Lower leg skin (tissue), 4 donors: ENCODE results near the gene HACD4. TPM values are rescaled to one million over a fixed set of nuclear protein-coding genes. Genes with fewer than 3 reads are reported as not detected.

Experiments
- DNase-seq, 2 donors: peaks; one replicate each; pipeline ENCODE4 v3.0.0-alpha.2; 2019; ENCODE audit warnings: low spot score in 2 of 2
- H3K4me3 ChIP-seq: fragments of 200-600 bp; sonication (generic); 2 replicates; pipeline ENCODE4 v1.5.1; 2017; ENCODE audit warnings: mild to moderate bottlenecking, low read depth; ENCODE audit not compliant: poor library complexity, severe bottlenecking
- POLR2A ChIP-seq, 2 donors: fragments of 450-650 bp; IDR thresholded peaks; one replicate each; pipeline ENCODE4 v1.6.1; 2016 to 2017; ENCODE audit warnings: antibody characterized with exemption in 2 of 2, mild to moderate bottlenecking in 1 of 2, moderate library complexity in 1 of 2
- WGBS, 2 donors: methylation state at CpG; one replicate each; pipeline ENCODE4 v1.1.5; 2018; 5-methylcytosine and 5-hydroxymethylcytosine counted together
- intact Hi-C: fragments of 100-400 bp; cut with DNase I; formaldehyde crosslinking; loops from one replicate; pipeline ENCODE4 v1.15.0; 2023; ENCODE audit warnings: low total_unique reads
- total RNA-seq, 4 donors: library from RNA; depleted of rRNA; stranded (reverse); fragments of >200 nt; gene quantifications; one replicate each; pipeline ENCODE4 v1.1.0, GENCODE V29; 2016
- TF ChIP-seq, protein P1 (sequence below), 3 donors: fragments of 450-650 bp; IDR thresholded peaks; one replicate each; pipeline ENCODE4 v1.5.1; 2016; ENCODE audit warnings: antibody characterized with exemption in 3 of 3, mild to moderate bottlenecking in 3 of 3, moderate library complexity in 2 of 3

Gene HACD4, protein sequence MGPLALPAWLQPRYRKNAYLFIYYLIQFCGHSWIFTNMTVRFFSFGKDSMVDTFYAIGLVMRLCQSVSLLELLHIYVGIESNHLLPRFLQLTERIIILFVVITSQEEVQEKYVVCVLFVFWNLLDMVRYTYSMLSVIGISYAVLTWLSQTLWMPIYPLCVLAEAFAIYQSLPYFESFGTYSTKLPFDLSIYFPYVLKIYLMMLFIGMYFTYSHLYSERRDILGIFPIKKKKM
- total RNA-seq, result 1 to 10 TPM; 1.0 to 3.8 (median 2.8) TPM

DNA sequence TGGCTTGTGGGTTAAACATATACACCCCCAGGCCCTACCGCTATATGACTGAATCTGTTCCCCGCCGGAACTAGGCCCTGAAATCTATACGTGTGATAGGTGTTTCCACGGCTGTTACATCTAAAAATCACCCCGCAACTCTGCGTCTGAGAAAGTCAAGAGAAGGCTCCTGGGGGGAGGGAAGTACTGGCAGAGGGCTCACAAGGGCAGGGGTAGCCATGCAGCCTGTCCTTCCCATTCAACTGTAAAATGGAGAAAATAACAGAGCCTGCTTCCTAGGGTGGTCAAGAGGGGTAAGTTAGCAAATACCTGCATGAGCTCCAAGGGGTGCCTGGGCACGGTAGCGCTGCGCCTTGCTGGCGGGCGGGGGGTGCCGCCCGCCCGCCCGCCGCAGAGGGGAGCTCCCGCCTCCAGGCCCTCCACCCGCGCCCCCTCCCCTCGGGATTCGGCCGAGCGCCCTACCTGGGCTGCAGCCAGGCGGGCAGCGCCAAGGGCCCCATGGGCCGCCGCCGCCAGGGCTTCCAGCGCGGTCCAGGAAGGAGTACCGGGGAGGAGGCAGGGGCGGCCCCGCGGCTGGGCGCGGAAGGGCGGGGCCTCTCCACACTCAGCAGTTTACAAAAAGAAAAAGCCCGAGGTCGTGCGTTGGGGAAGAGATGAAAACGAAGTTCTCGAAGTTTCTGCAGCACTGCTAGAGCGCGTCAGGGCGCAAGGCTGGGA lies at the start of gene HACD4:
TSS of gene HACD4 (minus strand) at position 550 of the 717 bp plus-strand sequence. CDS start at position 500, 50 bp downstream.
- DNase-seq, result peak; percentile 51 to 88
- intact Hi-C loops, result no loop called here
- TF ChIP-seq, protein P1, sequence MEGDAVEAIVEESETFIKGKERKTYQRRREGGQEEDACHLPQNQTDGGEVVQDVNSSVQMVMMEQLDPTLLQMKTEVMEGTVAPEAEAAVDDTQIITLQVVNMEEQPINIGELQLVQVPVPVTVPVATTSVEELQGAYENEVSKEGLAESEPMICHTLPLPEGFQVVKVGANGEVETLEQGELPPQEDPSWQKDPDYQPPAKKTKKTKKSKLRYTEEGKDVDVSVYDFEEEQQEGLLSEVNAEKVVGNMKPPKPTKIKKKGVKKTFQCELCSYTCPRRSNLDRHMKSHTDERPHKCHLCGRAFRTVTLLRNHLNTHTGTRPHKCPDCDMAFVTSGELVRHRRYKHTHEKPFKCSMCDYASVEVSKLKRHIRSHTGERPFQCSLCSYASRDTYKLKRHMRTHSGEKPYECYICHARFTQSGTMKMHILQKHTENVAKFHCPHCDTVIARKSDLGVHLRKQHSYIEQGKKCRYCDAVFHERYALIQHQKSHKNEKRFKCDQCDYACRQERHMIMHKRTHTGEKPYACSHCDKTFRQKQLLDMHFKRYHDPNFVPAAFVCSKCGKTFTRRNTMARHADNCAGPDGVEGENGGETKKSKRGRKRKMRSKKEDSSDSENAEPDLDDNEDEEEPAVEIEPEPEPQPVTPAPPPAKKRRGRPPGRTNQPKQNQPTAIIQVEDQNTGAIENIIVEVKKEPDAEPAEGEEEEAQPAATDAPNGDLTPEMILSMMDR (IDR thresholded peaks at IDR 0.05), result no peak
- TF ChIP-seq POLR2A (IDR thresholded peaks at IDR 0.05), result no peak
- 2 to 3% methylated on average over 40 to 45 of the region's 46 CpGs for WGBS, 2 donors
- peak within 1 kb of the TSS; percentile 40 for H3K4me3 ChIP-seq

DNA sequence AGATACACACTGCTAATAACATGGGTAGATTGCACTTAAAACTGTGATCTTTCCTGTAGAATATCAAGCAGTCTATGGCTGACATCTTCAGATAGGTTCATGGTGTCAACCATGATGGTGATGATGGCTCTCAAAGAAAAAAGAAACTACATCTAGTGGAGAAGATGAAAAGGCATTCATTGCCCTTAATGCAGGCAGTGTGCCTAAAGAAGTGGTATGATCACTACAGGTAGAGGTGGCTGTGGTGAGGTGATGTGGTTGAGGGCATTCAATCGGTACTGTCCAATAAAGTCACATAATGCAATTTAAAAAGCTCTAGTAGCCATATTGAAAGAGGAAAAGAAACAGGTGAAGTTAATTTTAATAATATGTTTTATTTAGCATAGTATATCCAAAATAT lies 49.4 kb upstream of the HACD4 start:
- DNase-seq, result no peak
- intact Hi-C loops, result no loop called here
- 90 to 94% methylated on average over 1 of the region's 1 CpG for WGBS, 2 donors
- no peak for TF ChIP-seq POLR2A (IDR thresholded peaks at IDR 0.05)
- TF ChIP-seq, protein P1 (IDR thresholded peaks at IDR 0.05), result no peak
- H3K4me3 ChIP-seq, result no peak overlapping the region

DNA sequence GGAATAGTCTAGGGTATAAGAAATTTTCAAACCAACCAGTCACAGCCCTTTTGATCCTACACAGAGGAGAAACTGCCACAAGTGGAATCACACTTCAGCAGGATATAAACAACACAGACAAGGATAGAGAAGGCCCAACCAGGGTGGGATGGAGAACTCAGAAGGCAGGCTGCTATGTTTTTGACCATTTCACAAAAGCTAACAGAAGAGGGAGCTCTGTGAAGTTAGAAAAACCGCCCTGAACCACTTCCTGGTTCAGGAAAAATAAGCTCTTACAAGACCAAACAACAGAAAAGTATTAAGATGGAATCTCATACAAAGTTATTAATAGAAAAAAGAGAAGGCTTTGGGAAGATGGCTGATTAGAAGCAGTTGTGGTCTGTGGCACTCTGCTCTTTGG lies 47.3 kb upstream of the HACD4 start:
- intact Hi-C loops, result no loop called here
- no peak for TF ChIP-seq POLR2A (IDR thresholded peaks at IDR 0.05)
- TF ChIP-seq, protein P1 (IDR thresholded peaks at IDR 0.05), result no peak

DNA sequence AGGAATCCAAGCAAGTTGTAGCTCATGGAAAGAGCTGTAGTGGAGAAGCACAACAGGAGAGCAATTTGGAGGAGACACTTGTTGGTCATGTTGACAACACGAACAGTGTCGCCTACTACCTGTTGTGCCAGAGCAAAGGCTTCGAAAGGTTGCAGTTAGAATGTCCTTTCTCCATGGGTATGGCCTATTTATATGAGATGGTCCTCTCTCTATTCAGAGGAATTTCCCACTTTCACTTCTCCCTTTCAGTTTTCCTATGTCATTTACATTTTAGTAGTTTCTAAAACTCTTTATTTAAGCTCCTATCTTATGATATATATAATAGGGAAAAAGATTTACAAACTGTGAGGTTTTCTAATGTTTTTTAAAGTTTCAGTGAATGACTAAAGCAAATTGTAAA lies 46.3 kb upstream of the HACD4 start, which contains the start of gene IFNB1:
TSS of gene IFNB1 (minus strand) at position 162 of the 400 bp plus-strand sequence. CDS start at position 89, 73 bp downstream.
- no peak within 1 kb of the TSS for H3K4me3 ChIP-seq
- 91 to 92% methylated on average over 3 of the region's 3 CpGs for WGBS, 2 donors
- DNase-seq, result no peak
- TF ChIP-seq, protein P1 (IDR thresholded peaks at IDR 0.05), result no peak
- TF ChIP-seq POLR2A (IDR thresholded peaks at IDR 0.05), result no peak
- intact Hi-C loops, result no loop called here

More for the DNA sequence above, 47.3 kb upstream of the HACD4 start:
- 77 to 87% methylated on average over 1 of the region's 1 CpG for WGBS, 2 donors
- no peak for DNase-seq
- no peak overlapping the region for H3K4me3 ChIP-seq

DNA sequence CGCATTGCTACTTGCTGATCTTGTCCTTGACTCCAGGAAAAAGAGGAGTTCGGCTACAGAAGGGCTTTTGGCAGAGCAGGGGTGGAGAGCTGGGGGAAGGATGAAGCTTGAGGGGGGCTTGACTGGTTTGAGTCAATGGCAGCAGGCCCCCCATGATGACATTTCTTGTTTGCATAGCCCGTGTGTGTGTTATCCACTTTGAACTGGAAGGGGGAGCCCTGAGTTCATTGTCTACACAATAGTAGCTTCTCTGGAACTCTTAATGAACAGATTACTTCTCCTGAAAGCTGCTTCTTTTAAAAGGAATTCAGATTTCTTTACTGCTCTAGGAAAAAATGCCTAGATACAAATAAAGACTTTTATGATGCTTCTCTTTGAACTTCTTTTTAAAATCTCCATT lies 44.0 kb upstream of the HACD4 start:
- intact Hi-C loops, result no loop called here
- no peak for DNase-seq
- 74 to 79% methylated on average over 3 of the region's 3 CpGs for WGBS, 2 donors
- no peak for TF ChIP-seq POLR2A (IDR thresholded peaks at IDR 0.05)
- TF ChIP-seq, protein P1 (IDR thresholded peaks at IDR 0.05), result no peak
- no peak overlapping the region for H3K4me3 ChIP-seq
